CD4-positive, alpha-beta T cell treated with Interleukin-4 for 1 hour (primary cell): Measurements from ENCODE around the gene MOV10L1.
"Not testable (repeated sequence)": the region's sequence is repeated elsewhere in the genome, so short reads cannot be mapped to it uniquely, and the experiment has no call there.

Experiments used
- DNase-seq, 2 donors: peaks; one replicate each; pipeline ENCODE4 v3.0.0-alpha.2; 2020 to 2022

Gene MOV10L1

DNA sequence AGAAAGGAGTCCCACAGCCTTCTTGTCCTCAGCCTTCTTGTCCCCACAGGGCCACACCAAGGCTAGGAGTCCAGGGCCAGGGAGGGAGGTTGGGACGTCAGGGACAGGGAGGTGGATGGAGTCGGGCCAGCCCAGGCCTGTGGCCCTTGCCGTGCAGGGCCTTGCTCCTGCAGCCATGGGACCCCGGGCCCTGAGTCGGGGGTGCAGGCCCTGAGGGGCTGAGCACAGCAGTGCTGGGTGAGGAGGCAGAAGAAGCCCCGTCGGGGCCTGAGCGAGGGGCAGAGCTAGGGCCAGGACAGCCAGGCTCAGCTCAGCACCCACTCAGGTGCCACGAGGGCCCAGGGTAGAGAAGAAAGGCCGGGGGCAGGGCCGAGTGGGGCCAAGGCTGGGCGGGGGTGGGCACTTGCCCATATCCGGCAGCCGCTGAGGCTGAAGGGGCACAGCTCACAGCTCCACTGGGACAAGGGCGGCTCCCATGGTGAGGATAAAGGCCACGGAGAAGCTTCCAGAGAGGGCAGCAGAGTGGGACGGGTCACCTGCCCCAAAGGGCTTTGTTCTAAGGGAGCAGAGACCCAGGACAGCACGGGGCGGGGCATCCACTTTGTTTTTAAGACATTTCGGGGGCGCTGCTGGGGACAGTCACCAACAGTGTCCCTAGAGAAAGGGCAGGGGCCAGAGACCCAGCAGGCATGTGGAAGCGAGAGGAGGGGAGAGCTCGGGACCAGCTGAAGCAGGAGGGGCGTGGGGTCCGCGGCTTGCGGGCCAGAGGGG, 8.2 kb upstream of the MOV10L1 start:
- DNase-seq, result no peak

DNA sequence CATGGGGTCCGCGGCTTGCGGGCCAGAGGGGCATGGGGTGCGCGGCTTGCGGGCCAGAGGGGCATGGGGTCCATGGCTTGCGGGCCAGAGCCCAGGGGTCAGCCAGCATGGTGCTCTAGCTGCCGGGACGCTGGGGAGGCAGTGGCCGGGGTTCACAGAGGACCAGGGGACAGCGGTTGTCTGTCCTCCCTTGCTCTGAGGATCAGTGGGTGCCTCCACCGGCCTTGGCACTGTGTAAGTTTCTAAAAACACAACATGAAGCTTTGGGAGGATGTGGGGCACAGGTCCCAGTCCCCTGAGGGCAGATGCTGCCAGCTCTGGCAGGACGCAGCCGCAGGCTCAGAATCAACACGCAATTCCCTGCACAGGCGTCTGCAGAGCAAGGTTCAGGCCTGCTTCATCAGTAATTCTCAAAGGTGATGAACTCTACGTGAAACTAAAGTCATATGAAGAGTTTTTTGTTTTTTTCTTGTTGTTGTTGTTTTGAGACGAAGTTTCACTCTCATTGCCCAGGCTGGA, 7.5 kb upstream of the MOV10L1 start:
- no peak for DNase-seq

DNA sequence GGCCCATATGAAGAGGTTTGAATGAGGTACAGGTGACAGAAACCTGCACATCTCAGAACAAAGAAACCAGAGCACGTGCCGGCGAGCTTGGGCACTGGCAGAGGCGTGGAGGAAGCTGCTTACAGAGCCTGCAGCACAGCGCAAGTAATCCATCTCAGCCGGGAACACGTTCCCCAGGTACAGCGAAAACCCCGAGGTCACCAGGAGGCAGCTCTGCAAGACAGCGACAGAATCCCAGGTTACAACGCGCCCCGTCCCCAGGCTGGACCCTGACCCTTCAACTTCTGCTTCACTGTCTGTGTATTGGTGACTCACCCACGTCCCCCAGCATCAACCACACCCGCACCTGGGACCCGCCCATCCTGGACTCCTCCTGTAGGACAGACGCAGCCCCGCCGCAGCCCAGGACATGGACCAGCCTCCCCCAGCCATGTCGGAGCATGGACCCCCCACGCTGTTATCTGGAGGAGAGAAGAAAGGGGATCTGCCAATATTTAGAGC, 6.8 kb upstream of the MOV10L1 start:
- DNase-seq, result no peak

- DNase-seq, result no peak
These were observed 6.2 kb upstream of the MOV10L1 start for GRCh38 chr22:50083462-50084079.

GRCh38 chr22:50084080-50084477, 5.7 kb upstream of the MOV10L1 start:
- no peak for DNase-seq

GRCh38 chr22:50084614-50085021, 5.2 kb upstream of the MOV10L1 start:
- DNase-seq, result no peak

GRCh38 chr22:50085211-50085972, 4.4 kb upstream of the MOV10L1 start, which contains the start of gene MLC1:
Gene MLC1 (minus strand): TSS chr22:50085426. CDS start chr22:50084902, 524 bp downstream.
- DNase-seq, result peak; percentile 9 to 22

DNA sequence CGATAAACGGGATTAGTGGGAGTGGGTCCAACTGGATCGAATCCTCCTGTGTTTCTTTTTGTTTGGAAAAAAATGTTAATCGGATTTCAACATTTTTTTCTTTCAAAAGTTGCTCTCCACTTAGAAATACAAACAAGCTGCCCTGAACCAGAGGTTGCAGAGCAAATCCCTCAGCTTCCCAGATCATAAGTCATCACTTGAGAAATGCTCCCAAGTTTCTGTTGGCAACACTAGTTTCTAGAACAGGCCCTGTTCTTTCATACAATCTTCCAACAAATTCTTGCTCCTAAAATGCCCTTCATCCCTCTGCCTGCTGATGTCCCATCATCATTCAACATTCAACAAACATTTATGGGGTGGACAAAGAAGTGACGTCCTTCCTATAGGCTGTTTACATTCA, 3.3 kb upstream of the MOV10L1 start:
- DNase-seq, result no peak

DNA sequence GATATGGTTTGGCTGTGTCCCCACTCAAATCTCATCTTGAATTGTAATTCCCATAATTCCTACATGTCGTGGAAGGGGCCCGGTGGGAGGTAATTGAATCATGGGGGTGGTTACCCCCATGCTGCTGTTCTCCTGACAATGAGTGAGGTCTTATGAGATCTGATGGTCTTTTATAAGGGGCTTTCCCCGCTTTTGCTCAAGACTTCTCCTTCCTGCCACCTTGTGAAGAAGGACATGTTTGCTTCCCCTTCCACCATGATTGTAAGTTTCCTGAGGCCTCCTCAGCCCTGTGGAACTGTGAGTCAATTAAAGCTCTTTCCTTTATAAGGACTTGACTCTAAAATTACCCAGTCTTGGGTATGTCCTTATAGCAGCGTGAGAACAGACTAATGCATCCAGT, 2.8 kb upstream of the MOV10L1 start:
- not testable (repeated sequence) for DNase-seq

- DNase-seq, result no peak
These were observed 2.2 kb upstream of the MOV10L1 start for GRCh38 chr22:50087646-50088045.

DNA sequence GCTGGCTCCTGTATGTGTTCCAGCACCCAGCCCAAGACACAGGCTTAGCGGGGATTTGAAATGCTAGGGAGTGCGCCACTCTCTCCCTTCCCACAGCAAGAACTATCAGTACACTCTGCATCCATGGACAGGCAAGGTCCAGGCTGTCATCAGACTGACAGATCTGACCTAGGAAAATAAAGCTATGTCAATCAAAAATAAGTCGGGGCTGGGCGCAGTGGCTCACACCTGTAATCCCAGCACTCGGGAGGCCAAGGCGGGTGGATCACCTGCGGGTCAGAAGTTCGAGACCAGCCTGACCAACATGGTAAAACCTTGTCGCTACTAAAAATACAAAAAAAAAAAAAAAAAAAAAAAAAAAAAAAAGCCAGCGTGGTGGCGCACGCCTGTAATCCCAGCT, 1.7 kb upstream of the MOV10L1 start:
- no peak for DNase-seq

- DNase-seq, result no peak
These were observed 575 bp upstream of the MOV10L1 start for GRCh38 chr22:50089231-50089630.

GRCh38 chr22:50090412-50090714, 557 bp downstream of the MOV10L1 start:
- no peak for DNase-seq

DNA sequence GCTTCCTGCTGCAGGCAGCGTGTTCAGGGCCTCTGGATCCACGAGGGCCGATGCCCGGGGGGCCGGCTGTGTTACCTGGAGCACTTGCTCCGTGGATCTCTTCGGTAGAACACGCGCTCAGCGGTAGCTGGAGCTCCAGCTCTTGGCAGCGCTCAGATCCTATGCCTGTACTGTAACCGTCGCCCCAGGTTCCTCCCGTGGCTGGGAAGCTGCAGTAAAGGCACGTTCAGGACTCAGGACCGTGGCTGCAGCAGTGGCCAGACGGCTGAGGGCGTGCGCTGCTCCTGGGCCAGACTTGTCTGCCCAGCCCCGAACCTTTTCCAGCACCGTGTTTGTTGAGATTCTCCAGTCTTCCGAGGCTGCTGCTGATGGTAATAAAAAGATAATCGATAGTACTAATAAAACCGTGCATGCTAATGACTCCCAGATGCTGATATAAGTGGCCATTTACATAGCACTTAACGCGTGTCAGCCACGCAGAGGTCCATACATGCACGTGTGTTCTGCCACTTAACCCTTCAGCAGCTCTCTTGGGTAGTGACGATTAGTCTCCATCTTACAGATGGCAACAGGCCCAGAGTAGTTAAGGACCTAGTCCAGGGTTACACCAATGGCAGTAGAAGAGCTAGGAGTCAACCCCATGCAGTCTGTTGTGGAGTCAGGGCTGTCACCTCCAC, 1.4 kb downstream of the MOV10L1 start:
- DNase-seq, result no peak

DNA sequence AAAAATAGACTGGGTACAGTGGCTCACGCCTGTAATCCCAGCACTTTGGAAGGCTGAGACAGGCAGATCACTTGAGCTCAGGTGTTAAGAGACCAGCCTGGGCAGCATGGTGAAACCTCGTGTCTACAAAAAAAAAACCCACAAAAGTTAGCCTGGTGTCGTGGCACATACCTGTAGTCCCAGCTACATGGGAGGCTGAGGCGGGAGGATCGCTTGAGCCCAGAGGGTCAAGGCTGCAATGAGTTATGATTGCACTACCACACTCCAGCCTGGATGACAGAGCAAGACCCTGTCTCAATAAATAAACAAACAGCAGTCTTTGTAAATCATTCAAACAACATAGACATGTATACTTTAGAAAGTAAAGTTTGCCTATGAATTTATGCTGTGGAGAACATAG, 2.5 kb downstream of the MOV10L1 start:
- DNase-seq, result no peak

- DNase-seq, result no peak
These were observed 8.2 kb downstream of the MOV10L1 start for GRCh38 chr22:50098052-50098451.

GRCh38 chr22:50101870-50102565, 12.2 kb downstream of the MOV10L1 start:
- DNase-seq, result no peak

DNA sequence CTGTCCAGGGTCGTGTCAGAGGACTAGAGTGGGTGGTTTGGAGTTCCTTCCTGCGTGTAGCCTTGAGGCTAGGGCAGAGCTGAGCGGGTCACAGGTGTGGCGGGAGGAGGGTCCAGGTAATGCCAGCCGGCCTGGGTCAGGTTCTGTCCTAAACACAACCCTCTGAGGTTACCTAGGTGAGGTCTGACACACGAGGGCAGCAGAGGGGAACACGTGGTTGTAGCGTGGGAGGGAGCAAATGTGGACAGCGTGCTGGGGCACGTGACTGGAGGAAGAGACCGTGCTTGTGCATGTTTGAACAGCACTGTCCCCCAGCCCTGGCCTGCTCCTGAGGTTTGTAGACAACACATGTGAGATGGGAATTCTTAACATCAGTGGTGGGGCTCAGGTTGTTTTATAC, 13.1 kb downstream of the MOV10L1 start:
- no peak for DNase-seq

DNA sequence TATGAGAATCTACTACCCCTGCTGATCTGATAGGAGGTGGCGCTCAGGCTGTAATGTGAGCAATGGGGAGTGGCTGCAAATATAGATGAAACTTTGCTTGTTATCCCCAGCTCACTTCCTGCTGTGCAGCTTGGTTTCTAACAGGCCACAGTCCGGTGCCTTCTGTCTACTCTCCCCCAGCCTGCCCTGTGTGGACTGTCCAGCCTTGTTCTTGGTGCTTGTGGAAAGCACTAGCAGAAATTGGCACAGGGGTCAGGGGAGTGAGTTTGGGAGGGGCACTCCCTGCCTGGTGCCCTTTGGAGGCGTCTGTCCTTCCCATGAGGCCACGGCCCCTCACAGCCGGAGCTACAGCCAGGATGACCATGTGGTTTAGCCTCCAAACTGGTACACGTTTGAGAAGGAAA, 14.3 kb downstream of the MOV10L1 start:
- DNase-seq, result no peak

- peak in 1 of 2 donors; percentile 15 for DNase-seq
These were observed 15.6 kb downstream of the MOV10L1 start for GRCh38 chr22:50105208-50106100.

DNA sequence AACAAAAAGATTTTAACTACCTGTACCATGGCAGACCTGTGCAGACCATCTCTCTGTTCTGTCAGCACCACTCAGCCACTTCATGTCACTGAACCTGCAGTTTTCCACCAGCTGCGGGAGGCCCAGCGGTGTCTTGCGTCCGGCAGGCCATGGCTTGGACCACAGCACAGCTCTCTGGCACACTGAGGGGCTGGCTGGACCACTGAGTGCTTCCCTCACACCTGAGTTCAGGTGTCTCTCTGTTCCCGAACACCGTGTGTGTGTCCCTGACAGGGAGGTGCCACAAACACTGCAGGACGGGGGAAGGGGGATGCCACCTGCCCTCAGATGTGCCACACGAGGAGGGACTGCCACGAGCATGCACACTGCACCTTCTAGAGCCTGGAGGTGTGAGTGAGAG, 17.7 kb downstream of the MOV10L1 start:
- DNase-seq, result no peak
